SK-N-SH (cell line): Measurements from ENCODE around the gene AP3D1. TPM values are rescaled to one million over a fixed set of nuclear protein-coding genes. Genes with fewer than 3 reads are reported as not detected.

ENCODE experiments used
- CTCF ChIA-PET: fragments of 300-600, 350-600 bp; formaldehyde crosslinking; extraction: SDS; loops from one replicate; lab custom pipeline; 2021; lab: Yijun Ruan, JAX
- POLR2A ChIA-PET: fragments of 350-600 bp; sonication (Branson Sonifier 250); formaldehyde crosslinking; extraction: SDS; loops from one replicate; lab custom pipeline; 2020; ENCODE audit warnings: antibody characterized with exemption, inconsistent platforms; lab: Yijun Ruan, JAX
- DNase-seq: peaks from one replicate; pipeline ENCODE4 v3.0.0; 2012
- H2AFZ ChIP-seq: fragments of 200-600 bp; sonication (generic); 2 replicates; pipeline ENCODE4 v1.8.1; 2016; ENCODE audit warnings: antibody characterized with exemption, mild to moderate bottlenecking, low read depth
- H3F3A ChIP-seq: fragments of 200-600 bp; sonication (generic); replicated peaks from 2 replicates; pipeline ENCODE3; 2016; ENCODE audit warnings: antibody characterized with exemption, mild to moderate bottlenecking; ENCODE audit not compliant: insufficient read depth
- H3K27ac ChIP-seq, 2 experiments: fragments of 200-500 bp in 1 of 2; fragments of 200-600 bp in 1 of 2; sonication (Bioruptor generic) in 1 of 2; sonication (generic), shearing (Covaris generic) in 1 of 2; 2 replicates each; pipeline versions ENCODE4 v1.5.1 to v1.6.1; 2014 to 2016; ENCODE audit warnings: low read depth in 2 of 2, inconsistent platforms in 1 of 2, low read length in 1 of 2, mild to moderate bottlenecking in 1 of 2, mixed read lengths in 1 of 2
- H3K27me3 ChIP-seq: fragments of 200-600 bp; sonication (generic), shearing (Covaris generic); 2 replicates; pipeline ENCODE4 v1.6.1; 2016; ENCODE audit warnings: mixed run types; ENCODE audit not compliant: insufficient read depth
- H3K36me3 ChIP-seq, 2 experiments: fragments of 200-500 bp in 1 of 2; fragments of 200-600 bp in 1 of 2; sonication (Bioruptor generic) in 1 of 2; sonication (generic) in 1 of 2; replicated peaks in 1 of 2; 2 replicates each; pipeline versions ENCODE3 to v1.5.1; 2014 to 2016; ENCODE audit warnings: low read length in 1 of 2, mild to moderate bottlenecking in 1 of 2; ENCODE audit not compliant: insufficient read depth in 2 of 2, control insufficient read depth in 1 of 2
- H3K4me1 ChIP-seq, 2 experiments: fragments of 200-500 bp in 1 of 2; fragments of 200-600 bp in 1 of 2; sonication (Bioruptor generic) in 1 of 2; sonication (generic), shearing (Covaris generic) in 1 of 2; 2 replicates each; pipeline versions ENCODE4 v1.5.1 to v1.6.1; 2014 to 2016; ENCODE audit warnings: low read depth in 1 of 2, low read length in 1 of 2, mixed run types in 1 of 2; ENCODE audit not compliant: insufficient read depth in 2 of 2, control insufficient read depth in 1 of 2
- H3K4me2 ChIP-seq: fragments of 200-600 bp; sonication (generic), shearing (Covaris generic); 2 replicates; pipeline ENCODE4 v1.6.1; 2017; ENCODE audit warnings: mixed run types
- H3K4me3 ChIP-seq, 2 experiments: fragments of 200-500 bp in 1 of 2; fragments of 200-600 bp in 1 of 2; sonication (Bioruptor generic) in 1 of 2; sonication (generic), shearing (Covaris generic) in 1 of 2; 2 replicates each; pipeline versions ENCODE4 v1.5.1 to v1.8.1; 2014 to 2016; ENCODE audit warnings: low read depth in 2 of 2, inconsistent platforms in 1 of 2, low read length in 1 of 2, mild to moderate bottlenecking in 1 of 2, mixed read lengths in 1 of 2, moderate library complexity in 1 of 2
- H3K79me2 ChIP-seq: fragments of 200-600 bp; sonication (generic); 2 replicates; pipeline ENCODE4 v1.8.1; 2017; ENCODE audit warnings: mild to moderate bottlenecking; ENCODE audit not compliant: insufficient read depth
- H3K9ac ChIP-seq: fragments of 200-600 bp; sonication (generic); 2 replicates; pipeline ENCODE4 v1.6.1; 2017; ENCODE audit warnings: mixed run types
- H3K9me2 ChIP-seq: fragments of 200-600 bp; sonication (generic); 2 replicates; pipeline ENCODE4 v1.6.1; 2017; ENCODE audit warnings: mixed run types
- H3K9me3 ChIP-seq: fragments of 200-600 bp; sonication (generic); 2 replicates; pipeline ENCODE4 v1.6.1; 2017; ENCODE audit warnings: mixed run types, mild to moderate bottlenecking, moderate library complexity
- H4K20me1 ChIP-seq: fragments of 200-600 bp; sonication (generic); 2 replicates; pipeline ENCODE4 v1.6.1; 2017; ENCODE audit warnings: mild to moderate bottlenecking, mixed run types; ENCODE audit not compliant: insufficient read depth
- CHD2 ChIP-seq: fragments of 150-350 bp; IDR thresholded peaks from 2 replicates; pipeline ENCODE4 v1.6.1; 2018; ENCODE audit warnings: low read length; ENCODE audit not compliant: partially characterized antibody
- EP300 ChIP-seq, 2 experiments: IDR thresholded peaks; 2 replicates each; pipeline versions ENCODE4 v1.4.0 to v1.6.1; 2012; ENCODE audit warnings: borderline replicate concordance in 1 of 2, low read depth in 1 of 2, low read length in 1 of 2
- FOXJ3 ChIP-seq: sonication (generic); formaldehyde crosslinking; IDR thresholded peaks from 2 replicates; pipeline ENCODE4 v1.5.1; 2020; ENCODE audit warnings: mild to moderate bottlenecking, missing genetic modification reagents
- GABPA ChIP-seq: IDR thresholded peaks from 2 replicates; pipeline ENCODE4 v1.4.0; 2012; ENCODE audit warnings: low read depth, mild to moderate bottlenecking
- MXI1 ChIP-seq: IDR thresholded peaks from 2 replicates; pipeline ENCODE4 v1.6.1; 2012; ENCODE audit warnings: mild to moderate bottlenecking, low read depth, low read length, improper control_type of control experiment
- NRF1 ChIP-seq: IDR thresholded peaks from 2 replicates; pipeline ENCODE4 v1.6.1; 2012; ENCODE audit warnings: low read depth, mild to moderate bottlenecking, low read length
- POLR2AphosphoS5 ChIP-seq: IDR thresholded peaks from 2 replicates; pipeline ENCODE4 v1.6.1; 2012; ENCODE audit warnings: low read depth, low read length
- SMC3 ChIP-seq: IDR thresholded peaks from 2 replicates; pipeline ENCODE4 v1.6.1; 2012; ENCODE audit warnings: low read depth, low read length, improper control_type of control experiment
- TAF1 ChIP-seq: IDR thresholded peaks from 2 replicates; pipeline ENCODE4 v1.6.1; 2012; ENCODE audit warnings: low read depth, mild to moderate bottlenecking, low read length, moderate library complexity, borderline replicate concordance
- WGBS: methylation state at CpG from one replicate; pipeline ENCODE4 v1.1.6; 2017; ENCODE audit warnings: low lambda C conversion rate; 5-methylcytosine and 5-hydroxymethylcytosine counted together
- polyA plus RNA-seq, 3 experiments: library from polyadenylated mRNA; depleted of rRNA; stranded (reverse); fragments of >200 nt; gene quantifications; 2 replicates each; pipeline ENCODE4 v1.2.3, GENCODE V29; 2012
- TF ChIP-seq, protein P1 (sequence below): fragments of 200-600 bp; sonication (generic); IDR thresholded peaks from 2 replicates; pipeline ENCODE4 v1.6.1; 2017; ENCODE audit warnings: antibody characterized with exemption, mild to moderate bottlenecking, moderate library complexity
- TF ChIP-seq, protein P2 (sequence below): fragments of 150-350 bp; IDR thresholded peaks from 2 replicates; pipeline ENCODE4 v1.6.1; 2017; ENCODE audit warnings: antibody characterized with exemption, low read length, low read depth, borderline replicate concordance
- TF ChIP-seq, protein P3 (sequence below): IDR thresholded peaks from 2 replicates; pipeline ENCODE4 v1.4.0; 2012; ENCODE audit warnings: low read depth, borderline replicate concordance
- TF ChIP-seq, protein P4 (sequence below): IDR thresholded peaks from 2 replicates; pipeline ENCODE4 v1.4.0; 2012; ENCODE audit warnings: low read depth
- TF ChIP-seq, protein P5 (sequence below): fragments of 150-350 bp; IDR thresholded peaks from 2 replicates; pipeline ENCODE4 v1.6.1; 2016; ENCODE audit warnings: mild to moderate bottlenecking, low read depth, low read length

Gene AP3D1
- polyA plus RNA-seq, 1 of the 3 experiments (the other 2 are of a cell fraction) = 127 TPM

DNA sequence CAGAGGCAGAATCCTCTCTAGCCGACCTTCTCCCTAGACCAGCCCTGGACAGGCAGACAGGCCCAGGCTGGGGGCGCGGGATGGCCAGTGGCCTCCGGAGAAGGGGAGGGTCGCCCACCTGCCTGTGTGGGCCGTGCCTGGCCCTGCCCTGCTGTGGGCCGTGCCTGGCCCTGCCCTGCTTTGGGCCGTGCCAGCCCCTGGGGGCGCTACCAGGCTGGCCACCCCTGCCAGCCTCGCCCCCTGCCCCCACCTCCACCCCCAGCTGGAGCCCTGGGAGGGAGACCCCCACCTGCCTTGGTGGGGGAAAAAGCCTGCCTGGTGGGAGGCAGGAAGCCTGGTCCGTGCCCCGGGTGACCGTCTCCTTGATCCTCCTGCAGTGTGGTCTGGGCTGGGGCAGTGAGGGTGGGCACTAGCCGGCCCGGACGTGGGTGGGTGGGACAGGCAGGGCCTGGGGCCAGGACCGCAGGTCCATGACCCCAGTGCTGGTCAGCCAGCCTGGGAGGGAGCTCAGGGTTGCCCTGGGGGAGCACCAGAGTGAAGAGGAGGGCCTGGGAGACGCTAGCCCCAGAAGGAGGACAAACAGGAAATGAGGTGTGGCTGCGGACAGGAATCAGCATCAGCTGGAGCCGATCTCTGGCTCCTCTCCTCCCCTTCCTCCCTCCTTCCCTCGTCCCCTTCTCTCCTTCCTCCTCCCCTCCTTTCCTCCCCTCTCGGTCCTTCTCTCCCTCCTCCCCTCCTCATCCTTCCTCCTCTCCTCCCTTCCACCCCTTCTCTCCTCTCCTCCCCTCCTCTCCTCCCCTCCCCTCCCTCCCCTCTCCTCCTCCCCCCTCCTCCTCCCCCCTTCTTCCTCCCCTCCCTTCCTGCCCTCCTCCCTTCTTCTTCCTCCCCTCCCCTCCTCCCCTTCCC lies 95.2 kb downstream of the AP3D1 start:
- H3K36me3 ChIP-seq = no peaks in the 10 kb centered on the region
- H3K4me2 ChIP-seq = peak overlapping the region; percentile 77; the same call in 1 of the 2 replicates
- peak; percentile 61 for DNase-seq
- peaks cover 31 to 55% of the 10 kb centered on the region in 2 experiments; a peak in 3 of 4 replicates for H3K4me1 ChIP-seq
- peak overlapping the region; percentile 44 for H3K9ac ChIP-seq
- H3K79me2 ChIP-seq = no peaks in the 10 kb centered on the region; the same call in 1 of the 2 replicates
- H2AFZ ChIP-seq = no peak overlapping the region
- POLR2A ChIA-PET = no interaction called here
- H3K9me2 ChIP-seq = no peaks in the 10 kb centered on the region
- H3K27ac ChIP-seq = peak overlapping the region; percentile 55 to 82
- TF ChIP-seq, protein P1, sequence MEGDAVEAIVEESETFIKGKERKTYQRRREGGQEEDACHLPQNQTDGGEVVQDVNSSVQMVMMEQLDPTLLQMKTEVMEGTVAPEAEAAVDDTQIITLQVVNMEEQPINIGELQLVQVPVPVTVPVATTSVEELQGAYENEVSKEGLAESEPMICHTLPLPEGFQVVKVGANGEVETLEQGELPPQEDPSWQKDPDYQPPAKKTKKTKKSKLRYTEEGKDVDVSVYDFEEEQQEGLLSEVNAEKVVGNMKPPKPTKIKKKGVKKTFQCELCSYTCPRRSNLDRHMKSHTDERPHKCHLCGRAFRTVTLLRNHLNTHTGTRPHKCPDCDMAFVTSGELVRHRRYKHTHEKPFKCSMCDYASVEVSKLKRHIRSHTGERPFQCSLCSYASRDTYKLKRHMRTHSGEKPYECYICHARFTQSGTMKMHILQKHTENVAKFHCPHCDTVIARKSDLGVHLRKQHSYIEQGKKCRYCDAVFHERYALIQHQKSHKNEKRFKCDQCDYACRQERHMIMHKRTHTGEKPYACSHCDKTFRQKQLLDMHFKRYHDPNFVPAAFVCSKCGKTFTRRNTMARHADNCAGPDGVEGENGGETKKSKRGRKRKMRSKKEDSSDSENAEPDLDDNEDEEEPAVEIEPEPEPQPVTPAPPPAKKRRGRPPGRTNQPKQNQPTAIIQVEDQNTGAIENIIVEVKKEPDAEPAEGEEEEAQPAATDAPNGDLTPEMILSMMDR = no peak
- TF ChIP-seq CHD2 = peak; percentile 11
- TF ChIP-seq POLR2AphosphoS5 = peak; percentile 32; the same call in 1 of the 2 replicates
- no peak for TF ChIP-seq TAF1
- TF ChIP-seq FOXJ3 (CRISPR knock-in tag) = no peak
- TF ChIP-seq, protein P2, sequence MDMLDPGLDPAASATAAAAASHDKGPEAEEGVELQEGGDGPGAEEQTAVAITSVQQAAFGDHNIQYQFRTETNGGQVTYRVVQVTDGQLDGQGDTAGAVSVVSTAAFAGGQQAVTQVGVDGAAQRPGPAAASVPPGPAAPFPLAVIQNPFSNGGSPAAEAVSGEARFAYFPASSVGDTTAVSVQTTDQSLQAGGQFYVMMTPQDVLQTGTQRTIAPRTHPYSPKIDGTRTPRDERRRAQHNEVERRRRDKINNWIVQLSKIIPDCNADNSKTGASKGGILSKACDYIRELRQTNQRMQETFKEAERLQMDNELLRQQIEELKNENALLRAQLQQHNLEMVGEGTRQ = no peak
- TF ChIP-seq GABPA = peak; percentile 62; the same call in 1 of the 2 replicates
- H3F3A ChIP-seq = peaks cover 22% of the 10 kb centered on the region
- WGBS = 34% methylated on average over 9 of the region's 22 CpGs
- no peak overlapping the region for H3K4me3 ChIP-seq
- no peaks in the 10 kb centered on the region for H3K9me3 ChIP-seq
- H3K27me3 ChIP-seq = no peaks in the 10 kb centered on the region
- H4K20me1 ChIP-seq = no peaks in the 10 kb centered on the region
- CTCF ChIA-PET = interaction anchor here (0.6 to 1.8 kb wide), 4 partner anchors 14 to 694 kb away, joined by 3 to 6 read pairs (median 4); no protein-coding TSS in a partner anchor

DNA sequence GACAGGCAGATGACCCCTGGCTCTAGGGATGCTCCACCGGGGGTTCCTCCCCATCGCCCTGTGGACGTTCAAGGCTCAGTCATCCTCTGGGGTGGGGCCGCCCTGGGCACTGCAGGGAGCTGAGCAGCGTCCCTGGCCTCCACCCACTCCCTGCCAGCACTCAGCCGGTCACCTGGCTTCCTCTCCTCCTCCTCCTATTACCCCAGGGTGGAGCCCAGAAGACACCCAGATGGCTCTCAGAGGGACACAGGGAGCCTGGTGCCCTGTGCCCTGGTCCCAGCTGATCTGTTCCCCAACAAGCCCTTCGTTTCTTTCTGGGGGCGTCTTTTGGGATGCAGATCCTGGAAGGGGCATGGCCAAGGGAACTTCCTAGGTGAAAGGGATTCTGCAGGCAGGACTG lies 96.6 kb downstream of the AP3D1 start:
- Histone ChIP-seq H4K20me1 (peaks cover 9% of the 10 kb centered on the region), H3K4me2 (no peak overlapping the region), H3K4me3 (no peak overlapping the region), H3K27me3 (no peaks in the 10 kb centered on the region), H3K36me3 (no peaks in the 10 kb centered on the region), H3K79me2 (peaks cover 11% of the 10 kb centered on the region; the same call in 1 of the 2 replicates), H3K9ac (no peak overlapping the region), H3K4me1 (peaks cover 22 to 44% of the 10 kb centered on the region in 2 experiments; a peak in 3 of 4 replicates), H3K9me2 (no peaks in the 10 kb centered on the region), H3K27ac (peak overlapping the region in 1 of 2 experiments; percentile 12; a peak in 1 of 4 replicates), H3F3A (peaks cover 16% of the 10 kb centered on the region), H3K9me3 (no peaks in the 10 kb centered on the region), H2AFZ (no peak overlapping the region)
- ChIA-PET CTCF (no interaction called here), POLR2A (interaction anchor here (0.8 kb wide), 1 partner anchor 22 kb away, joined by 3 read pairs; no protein-coding TSS in a partner anchor)
- no peak for DNase-seq
- 84% methylated on average over 8 of the region's 8 CpGs for WGBS
- TF ChIP-seq FOXJ3 (CRISPR knock-in tag) (no peak), GABPA (no peak), EP300 (IDR thresholded peaks at IDR 0.05; ENCODE audit: borderline replicate concordance in 1 of 2, low read depth in 1 of 2, low read length in 1 of 2) (no peak), SMC3 (no peak), MXI1 (no peak), TAF1 (no peak), NRF1 (no peak)
- TF ChIP-seq, protein P3, sequence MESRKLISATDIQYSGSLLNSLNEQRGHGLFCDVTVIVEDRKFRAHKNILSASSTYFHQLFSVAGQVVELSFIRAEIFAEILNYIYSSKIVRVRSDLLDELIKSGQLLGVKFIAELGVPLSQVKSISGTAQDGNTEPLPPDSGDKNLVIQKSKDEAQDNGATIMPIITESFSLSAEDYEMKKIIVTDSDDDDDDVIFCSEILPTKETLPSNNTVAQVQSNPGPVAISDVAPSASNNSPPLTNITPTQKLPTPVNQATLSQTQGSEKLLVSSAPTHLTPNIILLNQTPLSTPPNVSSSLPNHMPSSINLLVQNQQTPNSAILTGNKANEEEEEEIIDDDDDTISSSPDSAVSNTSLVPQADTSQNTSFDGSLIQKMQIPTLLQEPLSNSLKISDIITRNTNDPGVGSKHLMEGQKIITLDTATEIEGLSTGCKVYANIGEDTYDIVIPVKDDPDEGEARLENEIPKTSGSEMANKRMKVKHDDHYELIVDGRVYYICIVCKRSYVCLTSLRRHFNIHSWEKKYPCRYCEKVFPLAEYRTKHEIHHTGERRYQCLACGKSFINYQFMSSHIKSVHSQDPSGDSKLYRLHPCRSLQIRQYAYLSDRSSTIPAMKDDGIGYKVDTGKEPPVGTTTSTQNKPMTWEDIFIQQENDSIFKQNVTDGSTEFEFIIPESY = no peak
- TF ChIP-seq, protein P4, sequence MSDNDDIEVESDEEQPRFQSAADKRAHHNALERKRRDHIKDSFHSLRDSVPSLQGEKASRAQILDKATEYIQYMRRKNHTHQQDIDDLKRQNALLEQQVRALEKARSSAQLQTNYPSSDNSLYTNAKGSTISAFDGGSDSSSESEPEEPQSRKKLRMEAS = no peak
- TF ChIP-seq, protein P1 = no peak
- TF ChIP-seq, protein P5, sequence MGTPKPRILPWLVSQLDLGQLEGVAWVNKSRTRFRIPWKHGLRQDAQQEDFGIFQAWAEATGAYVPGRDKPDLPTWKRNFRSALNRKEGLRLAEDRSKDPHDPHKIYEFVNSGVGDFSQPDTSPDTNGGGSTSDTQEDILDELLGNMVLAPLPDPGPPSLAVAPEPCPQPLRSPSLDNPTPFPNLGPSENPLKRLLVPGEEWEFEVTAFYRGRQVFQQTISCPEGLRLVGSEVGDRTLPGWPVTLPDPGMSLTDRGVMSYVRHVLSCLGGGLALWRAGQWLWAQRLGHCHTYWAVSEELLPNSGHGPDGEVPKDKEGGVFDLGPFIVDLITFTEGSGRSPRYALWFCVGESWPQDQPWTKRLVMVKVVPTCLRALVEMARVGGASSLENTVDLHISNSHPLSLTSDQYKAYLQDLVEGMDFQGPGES = no peak
